HG02938 (cell line): ENCODE measurements around the gene CGN.

ENCODE experiments used
- ATAC-seq: cut with Tn5 transposase; IDR thresholded peaks from one replicate; pipeline ENCODE4 v1.9.1; 2021; ENCODE audit warnings: mild to moderate bottlenecking, moderate library complexity; ENCODE audit not compliant: unreplicated experiment

CGN gene

DNA sequence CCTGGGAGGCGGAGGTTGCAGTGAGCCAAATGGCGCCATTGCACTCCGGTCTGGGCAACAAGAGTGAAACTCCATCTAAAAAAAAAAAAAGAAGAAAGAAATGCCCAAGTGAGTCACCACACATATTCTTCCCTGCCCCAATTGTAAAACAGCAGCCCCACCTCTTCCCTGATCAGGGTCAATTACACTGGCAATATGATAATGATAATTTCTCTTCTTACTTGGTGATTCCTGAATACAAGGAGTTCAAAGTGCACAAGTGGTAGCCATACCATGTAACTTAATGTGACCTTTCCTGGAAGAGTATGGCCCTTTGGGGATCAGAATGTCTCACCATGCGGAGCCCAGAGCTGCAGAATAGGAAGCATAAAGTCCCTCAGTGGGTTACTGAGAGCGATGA is 11.8 kb upstream of the CGN start:
- ATAC-seq, result no peak

DNA sequence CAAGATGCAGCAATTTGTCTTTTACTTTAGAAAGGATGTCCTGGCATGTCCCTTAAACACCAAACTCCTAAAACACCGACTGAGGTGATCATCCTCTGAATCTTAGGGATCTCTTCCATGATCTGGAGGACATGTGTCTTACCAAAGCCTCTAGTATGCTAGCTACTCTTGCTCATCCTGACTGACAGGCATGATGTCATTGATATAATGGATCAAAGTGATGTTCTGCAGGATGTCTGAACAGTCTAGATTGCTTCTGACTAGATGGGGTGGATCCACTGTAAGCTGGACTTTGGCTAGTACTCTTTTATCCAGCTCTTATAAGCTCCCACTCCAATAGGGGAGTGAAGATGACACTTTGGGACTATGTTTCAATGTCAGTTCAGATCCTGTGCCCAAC is 11.3 kb upstream of the CGN start:
- ATAC-seq, result no peak

DNA sequence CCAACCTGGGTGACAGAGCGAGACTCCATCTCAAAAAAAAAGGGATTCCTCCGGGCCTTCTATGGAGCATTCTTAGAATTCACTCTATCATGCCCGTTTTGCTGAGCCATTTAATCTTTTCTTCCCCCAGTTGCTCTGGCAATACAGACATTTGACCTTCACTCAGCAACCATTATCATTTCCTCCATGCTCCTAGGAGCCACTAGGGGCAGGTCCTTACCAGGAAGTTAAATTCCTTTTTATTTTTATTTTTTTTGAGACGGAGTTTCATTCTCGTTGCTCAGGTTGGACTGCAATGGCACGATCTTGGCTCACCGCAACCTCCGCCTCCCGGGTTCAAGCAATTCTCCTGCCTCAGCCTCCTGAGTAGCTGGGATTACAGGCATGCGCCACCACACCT is 9.7 kb upstream of the CGN start:
- no peak for ATAC-seq

DNA sequence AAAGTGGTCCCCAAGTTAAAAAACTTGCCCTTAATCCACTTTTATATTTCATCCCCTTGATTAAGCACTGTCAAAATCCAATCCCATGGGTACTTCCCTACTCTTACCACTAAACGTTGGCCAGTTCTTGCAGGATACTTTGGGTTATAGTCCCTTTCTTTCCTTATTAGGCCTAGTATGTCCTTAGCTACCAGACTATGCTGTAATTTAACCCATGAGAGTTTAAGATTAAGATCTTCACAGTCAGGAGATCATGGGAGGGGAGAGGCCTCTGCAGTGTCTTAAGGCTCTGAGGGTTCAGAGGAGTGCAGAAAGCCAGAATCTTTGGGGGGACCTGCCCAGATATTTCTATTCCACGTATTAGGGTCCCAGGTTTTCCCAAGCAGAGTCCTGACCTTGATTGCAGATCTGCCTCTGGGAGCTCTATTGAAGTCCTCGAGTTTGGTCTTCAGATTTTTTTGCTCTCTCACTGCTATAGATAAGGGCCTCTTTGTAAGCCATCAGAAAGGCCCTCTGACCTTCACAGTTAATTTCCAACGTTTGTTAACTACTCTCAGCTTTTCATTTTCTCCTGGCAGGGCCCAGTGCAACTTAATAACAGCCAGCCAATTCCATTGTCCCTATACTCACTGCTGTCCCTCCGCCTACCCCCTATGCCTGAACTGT is 9.0 kb upstream of the CGN start:
- no peak for ATAC-seq

DNA sequence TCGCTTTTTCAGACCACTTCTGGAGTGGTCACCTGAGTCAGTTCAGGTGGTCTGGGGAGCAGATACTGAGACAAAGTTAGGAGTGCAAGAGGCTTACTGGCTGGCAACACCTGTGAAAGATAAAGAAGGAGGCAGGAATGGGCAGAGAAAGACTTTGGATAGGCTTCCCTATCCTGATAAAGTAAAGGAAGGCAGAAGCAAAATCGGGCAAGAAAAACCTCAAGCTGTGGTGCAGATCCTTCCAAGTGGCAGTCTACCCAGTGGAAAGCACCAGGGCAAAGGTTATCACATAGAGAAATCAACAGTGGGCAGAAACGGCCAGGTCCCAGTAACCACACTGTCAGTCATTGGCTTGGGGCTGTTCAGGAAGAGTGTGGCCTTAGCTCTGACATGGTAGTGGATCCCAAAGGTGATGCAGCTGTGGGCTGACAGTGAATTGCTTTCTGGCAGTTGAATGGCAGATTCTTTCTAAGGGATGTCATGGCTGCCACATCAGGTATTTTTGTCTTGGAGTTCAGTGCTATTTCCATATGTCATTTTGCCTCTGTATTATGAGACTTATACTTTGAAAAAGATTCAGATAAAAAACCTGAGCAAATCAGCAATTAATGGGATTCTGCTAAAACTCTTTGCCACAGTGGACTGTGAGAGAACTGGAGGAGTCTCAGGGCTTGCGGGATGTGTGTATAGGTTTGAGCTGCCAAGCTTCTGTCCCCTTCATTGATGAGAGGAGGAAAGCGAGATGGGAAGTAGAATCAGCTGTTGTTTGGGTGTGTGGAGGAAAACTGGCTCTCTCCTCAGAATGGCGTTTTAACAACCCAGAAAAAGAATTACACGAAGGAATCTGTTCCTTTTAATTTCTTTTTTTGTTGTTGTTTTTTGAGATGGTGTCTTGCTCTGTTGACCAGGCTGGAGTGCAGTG is 8.1 kb upstream of the CGN start:
- no peak for ATAC-seq

DNA sequence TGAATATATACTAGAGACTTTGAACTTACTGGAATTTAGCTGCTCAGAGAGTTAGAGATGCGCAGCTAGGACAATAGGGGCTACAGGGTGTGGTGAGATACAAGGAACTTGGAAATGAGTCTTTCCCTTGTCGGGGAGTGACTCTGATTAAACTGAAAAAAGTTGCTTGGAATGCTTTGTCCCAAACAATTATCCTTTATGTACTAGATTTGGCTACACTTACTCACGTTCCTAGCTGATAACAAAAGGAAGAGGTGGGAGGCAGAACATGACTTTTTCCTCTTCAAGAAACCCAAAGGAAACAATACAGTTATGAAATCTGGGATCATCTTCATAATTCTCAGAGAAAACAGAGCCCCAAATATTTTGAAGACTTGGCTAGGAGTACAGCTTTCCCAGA is 6.9 kb upstream of the CGN start:
- no peak for ATAC-seq

DNA sequence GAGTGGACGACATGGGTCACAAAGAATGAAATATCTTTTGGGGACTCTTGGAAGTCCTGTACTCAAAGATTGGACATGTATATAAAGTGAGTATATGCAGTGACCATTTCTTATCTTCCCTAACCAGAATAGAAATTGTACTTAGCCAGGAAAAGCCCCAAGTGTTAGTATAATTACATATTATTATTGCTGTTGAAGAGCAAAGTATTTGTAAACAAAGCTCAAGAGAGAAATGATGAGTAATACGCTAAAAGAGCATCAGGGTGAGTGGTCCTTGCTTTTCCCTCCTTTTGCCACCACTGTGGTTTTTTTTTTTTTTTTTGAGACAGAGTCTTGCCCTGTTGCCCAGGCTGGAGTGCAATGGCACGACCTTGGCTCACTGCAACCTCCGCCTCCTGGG is 6.4 kb upstream of the CGN start:
- no peak for ATAC-seq

DNA sequence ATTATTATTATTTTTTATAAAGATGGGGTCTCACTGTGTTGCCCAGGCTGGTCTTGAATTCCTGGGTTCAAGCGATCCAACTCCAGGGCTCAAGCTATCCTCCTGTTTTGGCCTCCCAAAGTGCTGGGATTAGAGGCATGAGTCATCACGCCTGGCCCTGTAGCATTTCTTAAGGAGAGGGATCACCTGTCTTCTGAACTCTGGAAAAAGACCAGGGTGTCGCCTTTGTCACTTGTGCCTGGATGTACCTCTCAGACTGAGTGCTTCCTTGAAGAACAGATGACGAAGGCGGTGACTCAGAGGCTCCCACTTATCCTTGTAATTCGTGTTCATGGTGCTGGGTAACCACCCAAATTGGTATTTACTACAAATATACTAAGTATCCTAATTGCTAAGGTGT is 2.4 kb upstream of the CGN start:
- no peak for ATAC-seq

DNA sequence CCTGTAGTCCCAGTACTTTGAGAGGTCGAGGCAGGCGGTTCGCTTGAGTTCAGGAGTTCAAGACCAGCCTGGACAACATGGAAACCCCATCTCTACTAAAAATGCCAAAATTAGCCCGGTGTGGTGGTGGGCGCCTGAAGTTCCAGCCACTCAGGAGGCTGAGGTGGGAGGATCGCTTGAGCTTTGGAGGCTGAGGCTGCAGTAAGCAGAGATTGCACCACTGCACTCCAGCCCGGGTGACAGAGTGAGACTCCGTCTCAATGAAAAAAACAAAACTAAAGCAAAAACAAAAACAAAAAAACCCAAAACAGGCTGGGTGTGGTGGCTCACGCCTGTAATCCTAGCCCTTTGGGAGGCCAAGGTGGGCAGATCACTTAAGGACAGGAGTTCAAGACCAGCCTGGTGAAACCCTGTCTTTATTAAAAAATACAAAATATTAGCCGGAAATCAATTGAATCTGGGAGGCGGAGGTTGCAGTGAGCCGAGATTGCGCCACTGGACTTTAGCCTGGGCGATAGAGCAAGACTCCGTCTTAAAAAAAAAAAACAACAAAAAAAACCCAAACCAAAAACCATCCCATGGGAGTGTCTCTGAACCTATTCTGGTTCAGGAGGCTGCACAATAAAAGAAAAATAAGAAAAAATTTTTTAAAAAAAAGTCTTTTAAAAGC is 1.7 kb upstream of the CGN start:
- no peak for ATAC-seq

DNA sequence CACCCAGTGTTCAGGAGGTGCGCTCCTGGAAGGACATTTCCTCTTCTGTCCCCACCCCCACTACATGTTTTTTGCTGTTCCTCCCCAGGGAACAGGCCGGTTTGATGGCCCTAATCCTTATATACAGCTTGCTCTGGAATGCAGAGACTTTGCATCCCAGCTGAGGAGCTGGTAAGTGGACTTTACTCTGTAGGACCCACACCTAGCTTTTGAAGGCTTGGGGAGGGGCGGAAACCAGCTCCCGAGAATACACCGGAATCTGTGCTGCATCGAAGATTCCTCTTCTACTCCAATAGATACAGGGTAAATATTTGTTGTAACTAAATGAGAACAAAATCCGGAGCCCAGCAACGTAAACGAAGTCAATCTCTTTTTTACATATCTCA is 1.2 kb upstream of the CGN start:
- no peak for ATAC-seq

DNA sequence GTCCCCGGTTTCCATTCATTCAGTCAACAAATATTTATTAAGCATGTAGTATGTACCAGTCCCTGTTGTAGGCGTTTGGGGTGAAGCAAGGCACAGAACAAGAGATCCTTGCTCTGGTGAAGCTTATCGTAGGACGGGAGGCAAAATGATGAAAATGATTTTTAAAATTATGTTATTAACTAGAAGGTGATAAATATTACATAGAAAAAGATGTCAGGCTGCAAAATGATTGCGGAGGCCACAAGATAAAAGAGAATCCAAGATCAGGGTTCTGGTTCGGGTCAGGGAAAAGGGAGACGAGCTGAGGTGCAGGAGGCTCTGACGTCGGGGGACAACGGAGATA is 602 bp upstream of the CGN start:
- no peak for ATAC-seq

DNA sequence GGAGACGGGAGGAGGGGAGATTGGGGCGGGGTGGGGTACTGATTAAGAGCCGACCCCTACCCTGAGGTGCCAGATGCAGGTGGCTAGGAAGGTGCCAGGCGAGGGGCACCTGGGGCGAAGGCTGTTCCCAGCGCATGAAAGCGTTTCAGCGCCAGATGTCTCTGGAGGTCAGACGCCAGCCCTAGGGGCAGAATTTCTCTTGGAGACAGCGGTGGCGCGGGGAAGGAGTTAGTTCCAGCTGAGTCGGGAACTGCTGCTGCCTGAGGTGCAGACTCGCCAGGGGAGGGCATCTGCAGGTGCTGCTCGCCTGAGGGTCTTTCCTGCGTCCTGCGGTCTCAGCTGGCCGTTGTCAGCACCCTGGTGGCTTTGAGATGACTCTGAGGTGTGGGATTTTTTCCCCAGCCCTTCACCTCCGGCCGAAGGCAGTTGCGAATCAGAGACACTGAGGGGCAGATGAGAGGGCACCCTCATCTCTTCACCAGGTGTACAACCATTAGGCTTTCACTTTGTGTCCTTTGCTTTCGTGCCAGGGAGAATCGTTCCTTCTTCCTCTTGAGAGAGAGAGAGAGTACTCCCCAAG is 539 bp downstream of the CGN start:
- ATAC-seq, result no peak

DNA sequence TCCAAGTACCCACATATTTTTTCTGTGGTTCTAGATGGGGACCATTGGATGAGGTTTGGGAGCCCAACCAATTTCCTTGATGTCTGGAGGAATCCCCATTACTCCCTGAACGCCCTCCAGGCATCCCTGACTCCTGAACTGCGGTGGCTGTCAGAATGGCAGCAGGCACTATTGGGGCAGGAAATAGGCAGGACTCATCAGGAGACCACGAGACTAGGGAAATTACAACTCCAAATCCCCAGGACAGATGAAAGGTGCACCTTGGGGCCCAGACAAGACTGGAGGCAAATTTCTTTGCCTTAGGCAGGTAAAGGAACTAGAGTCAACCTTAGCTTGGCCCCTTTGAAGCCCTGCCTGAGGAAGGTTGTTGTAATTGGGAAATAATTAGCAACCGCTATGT is 1.1 kb downstream of the CGN start:
- no peak for ATAC-seq

DNA sequence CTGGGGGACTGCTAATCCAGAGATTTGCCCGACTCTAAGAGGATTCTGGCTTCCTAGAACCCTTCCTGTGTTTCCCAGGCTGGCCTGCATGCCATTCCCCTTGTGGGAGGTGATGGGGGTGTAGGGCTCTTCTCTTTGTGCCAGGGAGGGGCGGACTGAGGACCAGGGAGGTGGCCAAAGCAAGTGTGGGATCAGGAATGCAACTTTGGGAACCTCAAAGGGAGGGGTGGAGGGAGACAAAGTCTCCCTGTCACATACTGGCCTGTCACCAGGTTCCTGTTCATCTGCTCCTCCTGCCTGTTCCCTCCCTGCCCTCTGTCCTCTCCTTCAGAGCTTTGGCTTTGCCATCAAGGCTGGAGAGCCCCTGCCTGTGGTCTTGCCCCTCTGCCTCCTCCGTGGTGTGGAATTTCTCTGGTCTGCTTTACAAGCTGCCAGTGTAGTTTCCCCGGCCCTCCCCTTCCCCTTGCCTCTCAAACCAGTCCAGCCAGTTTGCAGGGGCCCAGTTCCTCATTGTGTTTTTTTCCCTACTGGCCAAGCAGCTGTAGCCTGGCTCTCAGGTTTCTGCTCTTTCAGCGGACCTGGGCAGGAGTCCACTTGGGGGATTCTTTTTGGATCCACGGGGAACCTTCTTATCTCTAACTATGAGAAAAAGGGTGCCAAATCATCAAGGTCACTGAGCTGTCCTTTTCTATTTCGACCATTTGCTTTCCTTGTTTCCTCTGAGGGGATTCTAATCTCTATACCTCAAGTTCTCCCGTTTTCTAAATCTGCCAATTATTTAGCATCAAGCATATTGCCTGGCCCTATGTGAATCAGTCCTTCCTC is 1.8 kb downstream of the CGN start:
- no peak for ATAC-seq

DNA sequence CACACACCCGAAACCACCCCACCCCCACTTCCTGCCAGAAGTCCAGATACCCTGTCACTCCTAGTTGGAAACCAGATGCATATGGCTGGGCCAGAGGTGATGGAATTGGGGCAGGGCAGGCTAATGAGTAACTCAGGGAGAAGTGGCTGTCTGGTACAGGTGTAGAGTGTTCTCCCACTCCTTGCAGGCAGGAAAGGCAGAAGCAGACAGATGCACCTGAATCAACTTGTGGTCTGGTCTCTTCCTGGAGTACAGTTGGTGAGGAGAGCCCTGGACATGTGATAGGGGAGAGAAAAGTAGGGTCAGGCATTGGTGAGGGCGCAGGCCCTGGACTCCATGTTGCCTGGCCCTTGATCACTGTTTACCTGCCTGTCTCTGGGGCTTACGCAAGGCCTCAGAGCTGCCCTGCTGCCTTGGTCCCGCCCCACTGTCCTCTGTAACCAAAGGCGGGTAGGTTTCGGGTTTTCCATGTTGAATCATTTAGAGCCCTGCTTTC is 2.5 kb downstream of the CGN start:
- no peak for ATAC-seq

DNA sequence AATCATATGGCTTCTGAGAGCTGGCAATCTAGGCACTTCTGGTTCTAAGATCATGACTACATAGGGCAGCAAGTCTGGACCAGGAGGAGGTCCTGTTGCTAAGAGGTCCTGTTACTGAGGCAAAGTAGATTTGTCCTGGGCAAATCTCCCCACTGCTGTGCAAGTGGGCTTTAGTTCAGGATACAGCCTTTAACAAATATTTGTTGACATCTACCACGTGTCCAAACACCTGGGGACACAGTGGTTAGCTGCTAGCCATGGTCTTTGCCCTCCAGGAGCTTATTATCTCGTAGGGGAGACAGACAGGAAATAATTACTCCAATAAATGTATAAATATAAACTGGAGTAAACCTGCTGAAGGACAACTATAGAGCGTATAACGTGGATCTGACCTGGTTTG is 3.2 kb downstream of the CGN start:
- no peak for ATAC-seq

DNA sequence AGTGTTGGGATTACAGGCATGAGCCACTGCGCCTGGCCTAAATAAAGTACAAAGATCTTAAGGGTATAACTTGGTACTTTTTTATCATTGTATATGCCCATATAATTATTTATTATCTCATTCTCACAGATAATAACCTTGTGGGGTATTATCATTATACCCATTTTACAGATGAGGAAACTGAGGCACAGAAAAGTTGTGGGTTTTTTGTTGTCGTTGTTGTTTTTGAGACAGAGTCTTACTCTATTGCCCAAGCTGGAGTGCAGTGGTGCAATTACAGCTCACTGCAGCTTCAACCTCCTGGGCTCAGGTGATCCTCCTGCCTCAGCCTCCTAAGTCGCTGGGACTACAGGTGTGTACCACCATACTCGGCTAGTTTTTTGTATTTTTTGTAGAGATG is 4.1 kb downstream of the CGN start:
- ATAC-seq, result no peak

DNA sequence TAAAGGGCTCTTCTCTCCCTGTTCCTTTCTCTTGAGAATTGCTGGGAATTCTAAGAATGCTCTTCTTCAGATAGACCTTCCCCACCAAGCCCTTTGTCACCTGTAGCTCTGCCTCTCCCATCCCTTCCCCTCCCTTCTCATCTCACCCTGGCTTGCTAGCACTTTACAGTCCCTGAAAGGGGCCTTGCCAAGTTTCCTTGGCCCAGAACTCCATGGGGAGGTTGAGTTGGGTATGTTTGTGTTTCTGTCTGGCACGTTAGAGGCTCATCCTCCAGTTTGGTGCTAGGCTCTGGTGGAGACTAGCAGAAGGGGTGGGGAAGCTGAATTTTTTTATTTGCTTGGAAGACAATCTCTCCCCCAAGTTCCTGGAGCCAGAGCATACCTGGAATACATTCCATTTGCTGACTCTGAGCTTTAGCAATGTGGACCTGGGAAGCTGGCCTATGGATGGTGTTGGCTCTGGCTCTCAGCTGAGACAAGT is 4.9 kb downstream of the CGN start:
- no peak for ATAC-seq

DNA sequence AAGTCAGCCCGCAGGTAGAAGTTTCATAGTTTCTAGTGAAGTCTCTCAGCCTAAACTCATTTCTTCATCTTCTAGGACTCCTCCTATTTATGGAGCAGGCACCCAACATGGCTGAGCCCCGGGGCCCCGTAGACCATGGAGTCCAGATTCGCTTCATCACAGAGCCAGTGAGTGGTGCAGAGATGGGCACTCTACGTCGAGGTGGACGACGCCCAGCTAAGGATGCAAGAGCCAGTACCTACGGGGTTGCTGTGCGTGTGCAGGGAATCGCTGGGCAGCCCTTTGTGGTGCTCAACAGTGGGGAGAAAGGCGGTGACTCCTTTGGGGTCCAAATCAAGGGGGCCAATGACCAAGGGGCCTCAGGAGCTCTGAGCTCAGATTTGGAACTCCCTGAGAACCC is 7.2 kb downstream of the CGN start:
- ATAC-seq, result no peak

DNA sequence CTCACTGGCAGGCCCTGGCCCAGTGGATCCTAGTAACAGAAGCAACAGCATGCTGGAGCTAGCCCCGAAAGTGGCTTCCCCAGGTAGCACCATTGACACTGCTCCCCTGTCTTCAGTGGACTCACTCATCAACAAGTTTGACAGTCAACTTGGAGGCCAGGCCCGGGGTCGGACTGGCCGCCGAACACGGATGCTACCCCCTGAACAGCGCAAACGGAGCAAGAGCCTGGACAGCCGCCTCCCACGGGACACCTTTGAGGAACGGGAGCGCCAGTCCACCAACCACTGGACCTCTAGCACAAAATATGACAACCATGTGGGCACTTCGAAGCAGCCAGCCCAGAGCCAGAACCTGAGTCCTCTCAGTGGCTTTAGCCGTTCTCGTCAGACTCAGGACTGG is 7.7 kb downstream of the CGN start:
- no peak for ATAC-seq

DNA sequence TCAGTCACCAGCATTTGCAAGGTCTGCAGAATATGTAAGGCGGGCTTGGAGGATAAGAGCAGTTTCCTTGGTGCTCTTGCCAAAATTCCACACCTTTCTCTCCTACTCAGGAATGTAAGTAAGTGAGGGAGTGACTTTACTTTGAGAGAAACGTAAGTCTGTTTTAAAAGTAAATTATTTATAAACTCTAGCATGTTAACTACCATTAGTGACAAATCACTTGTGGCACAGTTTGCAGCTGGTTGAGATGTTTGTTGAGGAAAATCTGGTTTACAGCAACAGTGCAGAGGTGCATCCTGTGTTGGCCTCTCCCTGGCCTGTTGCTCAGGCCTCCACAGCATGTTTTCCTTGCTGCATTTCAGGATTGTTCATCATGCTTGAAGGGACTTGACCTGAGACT is 8.5 kb downstream of the CGN start:
- ATAC-seq, result no peak
